Activated T-helper 1 cell treated with anti-CD3 and anti-CD28 coated beads, Interleukin-12 subunit alpha, Interleukin-12 subunit beta, Interleukin-2, Interleukin-4 antibody, amounts not matched to agents 30 ng/mL and 10 ng/mL and 1 ng/mL, durations not matched to agents 14 hours and 24 hours and 36 hours (primary cell): ENCODE measurements around the gene SLC16A2. TPM values are rescaled to one million over a fixed set of nuclear protein-coding genes. Genes with fewer than 3 reads are reported as not detected.
A peak's percentile ranks its signal among the peaks of the same experiment; 100 is the strongest.

ENCODE experiments used
- DNase-seq: peaks from one replicate; pipeline ENCODE4 v3.0.0; 2021; ENCODE audit warnings: low spot score
- H3K27ac Mint-ChIP-seq: one replicate; pipeline ENCODE4 v1.8.0; 2021; ENCODE audit warnings: mild to moderate bottlenecking, mixed read lengths
- H3K27me3 Mint-ChIP-seq: one replicate; pipeline ENCODE4 v1.8.0; 2022; ENCODE audit warnings: mild to moderate bottlenecking, moderate library complexity, mixed read lengths; ENCODE audit not compliant: insufficient read depth
- H3K36me3 Mint-ChIP-seq: one replicate; pipeline ENCODE4 v1.8.0; 2021; ENCODE audit warnings: low read depth, mixed read lengths
- H3K4me1 Mint-ChIP-seq: one replicate; pipeline ENCODE4 v1.8.0; 2021; ENCODE audit warnings: low read depth, mixed read lengths
- H3K4me3 Mint-ChIP-seq: one replicate; pipeline ENCODE4 v1.8.0; 2021; ENCODE audit warnings: mild to moderate bottlenecking, moderate library complexity, mixed read lengths
- H3K9me3 Mint-ChIP-seq: one replicate; pipeline ENCODE4 v1.8.0; 2021; ENCODE audit warnings: mixed read lengths
- intact Hi-C: fragments of 100-400 bp; cut with micrococcal nuclease; formaldehyde crosslinking; loops from one replicate; pipeline ENCODE4 v1.15.1; 2024
- total RNA-seq: library from RNA; stranded (reverse); gene quantifications from 2 replicates; pipeline ENCODE4 v1.2.3, GENCODE V29; 2022

Gene SLC16A2
- total RNA-seq, 1 donor from 2014 or later = 0.08 TPM

GRCh38 chrX:74535408-74536151, 114.3 kb downstream of the SLC16A2 start:
- Mint-ChIP-seq H3K36me3 (no peaks in the 10 kb centered on the region), H3K9me3 (no peaks in the 10 kb centered on the region), H3K27ac (peak overlapping the region; percentile 68), H3K4me3 (peak overlapping the region; percentile 73), H3K4me1 (peaks cover 32% of the 10 kb centered on the region), H3K27me3 (no peaks in the 10 kb centered on the region)
- intact Hi-C loops = loop anchor here (5.0 to 10.0 kb wide), 2 partner anchors 79 to 243 kb away; partner anchors contain the start of gene RLIM
- DNase-seq = peak; percentile 2

GRCh38 chrX:74536152-74536831, 115.0 kb downstream of the SLC16A2 start:
- DNase-seq = peak; percentile 7
- peak overlapping the region; percentile 77 for H3K4me3 Mint-ChIP-seq
- H3K9me3 Mint-ChIP-seq = no peaks in the 10 kb centered on the region
- H3K36me3 Mint-ChIP-seq = no peaks in the 10 kb centered on the region
- H3K4me1 Mint-ChIP-seq = peaks cover 37% of the 10 kb centered on the region
- peak overlapping the region; percentile 23 for H3K27ac Mint-ChIP-seq
- intact Hi-C loops = loop anchor here (5.0 to 10.0 kb wide), 2 partner anchors 79 to 244 kb away; partner anchors contain the start of gene RLIM
- H3K27me3 Mint-ChIP-seq = no peaks in the 10 kb centered on the region

- Mint-ChIP-seq H3K36me3 (no peaks in the 10 kb centered on the region), H3K9me3 (no peaks in the 10 kb centered on the region), H3K27ac (peak overlapping the region; percentile 67), H3K4me1 (peaks cover 37% of the 10 kb centered on the region), H3K4me3 (peak overlapping the region; percentile 77), H3K27me3 (no peaks in the 10 kb centered on the region)
- no peak for DNase-seq
- intact Hi-C loops = loop anchor here (5.0 to 10.0 kb wide), 2 partner anchors 78 to 245 kb away; partner anchors contain the start of gene RLIM
Observed at GRCh38 chrX:74536832-74537371, 115.6 kb downstream of the SLC16A2 start.

DNA sequence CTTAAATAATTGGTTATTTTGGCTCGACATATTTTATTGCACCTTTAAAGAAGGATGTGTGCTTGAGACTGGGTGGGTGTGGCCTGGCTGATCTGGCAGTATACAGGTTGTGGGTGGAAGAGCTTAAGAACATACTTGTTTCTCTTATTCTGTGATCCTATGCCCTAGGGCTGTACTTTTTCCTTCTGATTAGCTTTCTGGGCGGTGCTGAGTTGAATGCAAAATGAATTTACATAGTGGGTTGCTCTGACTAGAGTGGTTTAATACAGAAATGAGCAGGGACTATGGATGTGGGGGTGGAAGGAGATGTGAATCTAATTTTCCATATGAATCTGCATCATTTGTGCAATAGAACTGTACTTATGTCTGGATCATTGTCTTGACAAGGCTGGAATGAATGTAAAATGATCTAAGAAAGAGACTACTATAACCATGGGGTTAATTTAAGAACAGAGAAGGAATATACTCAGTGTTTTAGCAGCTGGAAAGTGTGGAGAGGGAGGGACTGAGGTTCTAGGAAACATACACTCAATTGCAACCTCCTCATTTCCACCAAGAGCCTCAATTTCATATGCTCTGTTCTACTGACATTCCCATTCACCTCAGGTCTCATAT, 119.4 kb downstream of the SLC16A2 start:
- H3K9me3 Mint-ChIP-seq = no peaks in the 10 kb centered on the region
- H3K36me3 Mint-ChIP-seq = no peaks in the 10 kb centered on the region
- peak overlapping the region; percentile 71 for H3K27ac Mint-ChIP-seq
- intact Hi-C loops = loop anchor here (2.0 kb wide), 1 partner anchor 38 kb away; no protein-coding TSS in a partner anchor
- H3K4me3 Mint-ChIP-seq = no peak overlapping the region
- DNase-seq = no peak
- peaks cover 18% of the 10 kb centered on the region for H3K4me1 Mint-ChIP-seq
- no peaks in the 10 kb centered on the region for H3K27me3 Mint-ChIP-seq

DNA sequence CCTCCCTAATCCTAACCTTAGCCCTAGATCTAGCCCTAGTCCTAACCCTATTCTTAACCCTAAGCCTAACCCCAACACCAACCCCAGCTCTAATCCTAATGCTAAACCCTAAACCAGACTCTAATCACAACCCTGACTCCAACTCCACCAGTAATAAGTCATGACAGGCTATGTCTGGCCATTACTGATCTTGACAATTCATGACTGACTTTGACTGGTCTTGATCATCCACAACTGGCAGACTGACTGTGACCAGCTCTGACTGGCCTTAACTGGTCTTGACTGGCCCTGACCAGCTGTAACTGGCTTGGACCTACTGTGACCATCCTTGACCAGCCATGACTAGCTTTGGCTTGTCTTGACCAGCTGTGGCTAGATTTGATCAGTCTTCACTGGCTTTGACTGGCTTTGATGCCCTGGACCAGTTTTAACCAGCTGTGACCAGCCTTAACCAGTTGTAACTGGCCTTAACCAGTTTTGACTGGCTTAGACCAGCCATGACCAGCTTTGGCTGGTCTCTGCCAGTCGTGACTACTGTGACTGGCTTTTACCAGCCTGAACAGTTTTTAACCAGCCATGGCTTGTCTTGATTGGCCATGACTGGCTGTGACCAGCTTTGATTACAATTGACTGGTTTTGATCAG, 124.7 kb downstream of the SLC16A2 start:
- H3K4me1 Mint-ChIP-seq = peaks cover 5% of the 10 kb centered on the region
- no peak overlapping the region for H3K27ac Mint-ChIP-seq
- no peaks in the 10 kb centered on the region for H3K36me3 Mint-ChIP-seq
- no peak overlapping the region for H3K4me3 Mint-ChIP-seq
- no peaks in the 10 kb centered on the region for H3K27me3 Mint-ChIP-seq
- no peak for DNase-seq
- H3K9me3 Mint-ChIP-seq = no peaks in the 10 kb centered on the region
- intact Hi-C loops = no loop called here

DNA sequence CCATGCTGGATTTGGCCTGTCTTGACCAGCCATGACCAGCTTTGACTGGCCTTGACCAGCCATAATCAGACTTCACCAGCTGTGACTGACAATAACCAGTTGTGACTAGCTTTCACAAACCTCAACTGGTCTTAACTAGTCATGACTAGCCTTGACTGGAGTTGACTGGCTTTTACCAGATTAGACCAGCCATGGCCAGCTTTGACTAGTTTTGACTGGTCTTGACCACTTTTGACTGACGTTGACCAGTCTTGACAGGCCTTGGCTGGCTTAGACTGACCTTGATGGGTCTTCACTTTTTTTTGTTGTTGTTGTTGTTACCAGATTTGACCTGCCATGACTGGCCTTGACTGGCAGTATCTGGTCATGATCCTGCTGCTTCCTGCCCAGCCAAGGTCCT, 125.7 kb downstream of the SLC16A2 start:
- no peaks in the 10 kb centered on the region for H3K36me3 Mint-ChIP-seq
- no peak overlapping the region for H3K27ac Mint-ChIP-seq
- H3K9me3 Mint-ChIP-seq = no peaks in the 10 kb centered on the region
- H3K4me3 Mint-ChIP-seq = no peak overlapping the region
- no peak for DNase-seq
- intact Hi-C loops = no loop called here
- H3K4me1 Mint-ChIP-seq = peaks cover 5% of the 10 kb centered on the region
- H3K27me3 Mint-ChIP-seq = no peaks in the 10 kb centered on the region

DNA sequence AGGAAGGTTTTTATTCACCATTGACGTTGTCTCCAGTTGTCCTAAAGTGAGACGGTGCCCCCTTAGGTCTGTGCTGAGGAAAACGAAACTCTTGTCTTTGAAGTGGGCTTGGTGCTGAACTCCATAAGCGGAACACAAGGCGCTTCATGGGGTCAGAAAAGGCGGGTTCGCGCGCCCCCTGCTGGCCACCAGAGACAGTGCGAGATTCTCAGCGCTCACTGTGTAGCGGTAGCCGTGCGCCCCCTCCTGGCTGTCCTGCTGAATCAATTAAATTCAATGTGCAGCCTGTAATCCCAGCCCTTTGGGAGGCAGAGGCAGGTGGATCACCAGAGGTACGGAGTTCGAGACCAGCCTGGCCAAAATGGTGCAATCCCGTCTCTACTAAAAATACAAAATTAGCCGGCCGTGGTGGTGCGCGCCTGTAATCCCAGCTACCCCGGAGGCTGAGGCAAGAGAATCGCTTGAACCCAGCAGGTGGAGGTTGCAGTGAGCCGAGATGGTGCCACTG, 129.1 kb downstream of the SLC16A2 start:
- Mint-ChIP-seq H3K27me3 (no peaks in the 10 kb centered on the region), H3K4me3 (no peak overlapping the region), H3K36me3 (no peaks in the 10 kb centered on the region), H3K4me1 (peaks cover 5% of the 10 kb centered on the region), H3K9me3 (no peaks in the 10 kb centered on the region), H3K27ac (no peak overlapping the region)
- intact Hi-C loops = loop anchor here (1.0 kb wide), 6 partner anchors 16 to 695 kb away; no protein-coding TSS in a partner anchor
- peak; percentile 66 for DNase-seq

- Mint-ChIP-seq H3K4me3 (no peak overlapping the region), H3K27me3 (peaks cover 3% of the 10 kb centered on the region), H3K36me3 (no peaks in the 10 kb centered on the region), H3K27ac (no peak overlapping the region), H3K9me3 (no peaks in the 10 kb centered on the region), H3K4me1 (peaks cover 5% of the 10 kb centered on the region)
- intact Hi-C loops = no loop called here
- no peak for DNase-seq
Observed at GRCh38 chrX:74551934-74552333, 130.6 kb downstream of the SLC16A2 start.

DNA sequence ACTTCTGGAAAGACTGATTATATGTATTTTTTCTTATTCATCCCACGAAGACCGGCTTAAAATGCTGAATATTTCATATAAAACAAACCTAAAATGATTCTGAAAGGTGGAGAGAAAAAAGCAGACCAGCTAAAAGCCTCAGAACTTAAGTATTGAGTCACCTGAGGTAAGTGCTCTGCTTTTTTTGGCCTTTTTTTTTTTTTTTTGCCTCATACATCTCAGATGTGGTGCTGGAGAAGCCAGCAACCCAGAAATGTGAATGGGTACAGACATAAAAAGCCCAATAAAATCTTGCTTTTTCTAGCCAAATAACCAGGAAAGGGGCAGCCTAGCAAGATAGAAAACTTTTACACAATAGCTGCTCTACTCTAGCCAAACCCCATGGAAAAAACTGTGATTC, 136.1 kb downstream of the SLC16A2 start:
- Mint-ChIP-seq H3K27ac (no peak overlapping the region), H3K36me3 (peaks cover 2% of the 10 kb centered on the region), H3K9me3 (no peaks in the 10 kb centered on the region), H3K4me1 (no peaks in the 10 kb centered on the region), H3K27me3 (peaks cover 3% of the 10 kb centered on the region), H3K4me3 (no peak overlapping the region)
- no peak for DNase-seq
- intact Hi-C loops = no loop called here

GRCh38 chrX:74578137-74578536, 156.8 kb downstream of the SLC16A2 start:
- H3K4me1 Mint-ChIP-seq = no peaks in the 10 kb centered on the region
- no peaks in the 10 kb centered on the region for H3K27me3 Mint-ChIP-seq
- DNase-seq = no peak
- H3K27ac Mint-ChIP-seq = peak overlapping the region; percentile 58
- H3K9me3 Mint-ChIP-seq = no peaks in the 10 kb centered on the region
- H3K4me3 Mint-ChIP-seq = no peak overlapping the region
- intact Hi-C loops = loop anchor here (1.0 to 2.0 kb wide), 2 partner anchors 36 to 37 kb away; partner anchors contain the start of gene RLIM
- H3K36me3 Mint-ChIP-seq = peaks cover 3% of the 10 kb centered on the region

DNA sequence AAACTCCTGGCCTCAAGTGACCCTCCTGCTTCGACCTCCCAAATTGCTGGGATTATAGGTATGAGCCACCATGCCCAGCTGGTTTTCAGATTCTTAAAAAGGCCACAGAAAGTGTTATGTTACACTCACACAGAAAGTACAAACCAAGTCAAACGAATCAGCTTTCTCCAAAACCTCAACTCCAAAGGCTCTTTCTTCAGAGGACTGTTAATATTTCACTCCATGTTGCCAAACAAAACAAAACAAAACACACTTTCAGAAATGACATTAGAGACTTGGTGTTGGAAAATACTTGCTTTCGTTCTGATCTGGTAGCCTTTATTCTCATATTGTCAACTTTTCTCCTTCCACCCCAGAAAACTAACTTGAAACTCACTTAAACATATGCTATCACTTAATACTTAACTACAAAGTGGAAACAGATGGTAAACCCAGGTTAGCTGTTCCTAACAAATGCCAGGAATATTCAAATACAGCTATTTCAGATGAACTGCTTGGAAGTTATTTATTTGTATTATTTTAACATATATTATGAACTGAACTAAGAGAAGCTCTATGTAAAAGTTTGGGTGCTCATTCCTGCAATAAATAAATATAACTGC, 158.4 kb downstream of the SLC16A2 start:
- no peak for DNase-seq
- intact Hi-C loops = loop anchor here (2.0 kb wide), 1 partner anchor 39 kb away; no protein-coding TSS in a partner anchor
- Mint-ChIP-seq H3K4me1 (peaks cover under 1% of the 10 kb centered on the region), H3K9me3 (no peaks in the 10 kb centered on the region), H3K27me3 (no peaks in the 10 kb centered on the region), H3K36me3 (peaks cover 3% of the 10 kb centered on the region), H3K4me3 (no peak overlapping the region), H3K27ac (peak overlapping the region; percentile 55)
